Erythroblast (primary cell): ENCODE results near the gene EML1.

Experiments
- GATA1 ChIP-seq: IDR thresholded peaks from 2 replicates; pipeline ENCODE4 v1.6.1; 2011; ENCODE audit warnings: low read depth, mild to moderate bottlenecking, control low read depth, low read length, moderate library complexity
- POLR2A ChIP-seq: IDR thresholded peaks from 2 replicates; pipeline ENCODE4 v1.6.1; 2011; ENCODE audit warnings: mild to moderate bottlenecking, low read length

- TF ChIP-seq POLR2A, result no peak
- TF ChIP-seq GATA1, result no peak
Observed at GRCh38 chr14:99775351-99775750, 17.9 kb upstream of the EML1 start.
